HG02973 (cell line): ENCODE measurements around the gene ANO9.
"Not testable (repeated sequence)": the region's sequence is repeated elsewhere in the genome, so short reads cannot be mapped to it uniquely, and the experiment has no call there.

Experiments used
- ATAC-seq: cut with Tn5 transposase; IDR thresholded peaks from one replicate; pipeline ENCODE4 v1.9.1; 2021; ENCODE audit warnings: moderate library complexity; ENCODE audit not compliant: unreplicated experiment

ANO9 gene

DNA sequence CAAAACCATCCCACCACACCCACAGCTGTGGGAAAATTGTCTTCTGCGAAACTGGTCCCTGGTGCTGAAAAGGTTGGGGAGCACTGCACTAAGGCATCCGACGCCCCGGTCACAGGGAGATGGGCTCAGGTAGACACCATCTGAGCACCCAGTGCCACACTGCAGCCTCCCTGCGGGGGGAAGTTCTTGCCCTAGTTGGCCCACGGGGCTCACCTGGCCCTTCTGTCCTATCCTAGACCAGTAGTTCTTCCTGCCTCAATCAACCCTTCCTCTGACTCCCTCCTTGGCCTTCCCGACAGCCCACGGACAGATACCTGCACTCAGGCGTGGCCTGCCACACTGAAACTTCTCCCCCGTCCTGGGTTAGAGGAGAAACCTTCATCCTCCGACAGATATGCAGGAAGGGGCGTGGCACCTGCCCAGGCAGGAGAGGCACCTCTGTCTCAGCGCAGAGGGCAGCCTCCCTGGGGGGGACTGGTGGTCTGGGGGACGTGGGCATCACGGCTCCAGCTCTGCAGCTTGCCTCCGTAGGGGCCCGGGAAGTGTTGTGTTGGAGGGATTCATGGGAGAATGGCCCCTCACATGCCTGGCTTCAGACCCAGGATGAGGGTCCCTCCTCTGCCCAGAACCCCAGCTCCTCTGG, 4.5 kb downstream of the ANO9 start:
- no peak for ATAC-seq

DNA sequence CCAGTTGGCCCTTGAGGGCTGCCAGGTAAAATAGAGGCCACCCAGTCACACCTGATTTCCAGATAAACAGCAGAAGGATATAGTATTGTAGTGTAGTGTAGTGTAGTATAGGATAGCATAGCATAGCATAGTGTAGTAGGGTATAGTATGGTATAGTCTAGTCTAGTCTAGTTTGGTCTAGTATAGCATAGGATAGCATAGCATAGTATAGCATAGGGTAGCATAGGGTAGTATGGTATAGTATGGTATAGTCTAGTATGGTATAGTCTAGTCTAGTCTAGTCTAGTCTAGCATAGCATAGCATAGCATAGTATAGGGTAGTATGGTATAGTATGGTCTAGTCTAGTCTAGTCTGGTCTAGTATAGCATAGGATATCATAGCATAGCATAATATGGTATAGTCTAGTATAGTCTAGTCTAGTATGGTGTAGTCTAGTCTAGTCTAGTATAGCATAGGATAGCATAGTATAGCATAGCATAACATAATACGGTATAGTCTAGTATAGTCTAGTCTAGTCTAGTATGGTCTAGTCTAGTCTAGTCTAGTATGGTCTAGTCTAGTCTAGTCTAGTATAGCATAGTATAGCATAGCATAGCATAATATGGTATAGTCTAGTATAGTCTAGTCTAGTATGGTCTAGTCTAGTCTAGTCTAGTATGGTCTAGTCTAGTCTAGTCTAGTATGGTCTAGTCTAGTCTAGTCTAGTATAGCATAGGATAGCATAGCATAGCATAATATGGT, 6.6 kb downstream of the ANO9 start:
- ATAC-seq, result not testable (repeated sequence)

DNA sequence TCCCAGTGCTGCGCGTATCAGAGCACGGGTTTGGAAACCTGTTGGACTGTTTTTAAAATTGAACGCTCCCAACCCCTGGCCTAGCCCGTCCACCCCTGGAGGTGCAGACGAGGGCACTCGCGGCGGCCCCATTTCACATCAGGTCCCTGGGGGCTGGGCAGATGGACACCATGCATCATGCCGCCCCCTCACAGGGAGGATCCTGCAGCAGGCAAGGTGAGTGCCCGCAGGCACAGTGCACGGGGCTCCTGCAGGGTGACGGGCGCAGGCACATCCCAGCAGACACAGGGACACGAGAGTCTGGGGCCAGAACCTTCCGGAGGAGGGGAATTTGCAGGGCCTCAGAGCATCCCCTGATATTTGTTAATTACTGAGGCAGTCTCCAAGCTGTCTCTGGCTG, 7.3 kb downstream of the ANO9 start:
- ATAC-seq, result no peak

DNA sequence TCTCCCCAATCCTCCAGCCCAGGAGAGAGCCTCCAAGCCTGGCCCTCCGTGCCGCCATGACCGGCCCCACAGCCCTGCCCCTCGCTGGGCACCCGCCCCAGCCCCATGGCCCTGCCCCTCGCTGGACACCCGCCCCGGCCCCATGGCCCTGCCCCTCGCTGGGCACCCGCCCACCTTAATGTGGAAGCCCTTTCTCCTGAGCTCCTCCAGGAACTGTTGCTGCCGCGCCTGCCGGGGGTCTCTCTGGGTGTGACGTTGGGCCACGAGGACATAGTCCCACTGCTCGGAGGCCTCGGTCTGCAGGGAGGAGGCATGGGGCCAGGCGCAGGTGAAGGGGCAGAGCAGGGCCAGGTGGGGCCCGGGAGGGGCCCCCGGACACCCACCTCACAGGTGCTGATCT, 8.2 kb downstream of the ANO9 start:
- ATAC-seq, result no peak

DNA sequence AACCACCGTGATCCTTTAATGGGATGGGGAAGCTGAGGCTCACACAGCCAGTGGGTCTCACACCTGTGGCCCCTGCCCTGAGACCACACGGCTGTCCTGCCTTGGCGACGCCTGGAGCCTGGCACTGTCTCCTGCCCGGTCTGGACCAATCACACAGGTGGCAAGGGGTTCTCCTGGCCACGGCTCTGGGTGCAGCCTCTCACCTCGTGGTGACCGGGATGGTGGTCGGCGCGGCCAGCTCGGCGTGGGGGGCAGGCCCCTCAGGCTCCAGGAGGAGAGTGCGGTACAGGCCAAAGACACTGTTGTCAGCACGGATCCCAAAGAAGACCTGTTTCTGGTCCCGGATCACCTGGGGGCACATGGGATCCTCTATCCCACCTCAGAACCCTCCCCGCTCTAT, 8.7 kb downstream of the ANO9 start:
- ATAC-seq, result no peak

DNA sequence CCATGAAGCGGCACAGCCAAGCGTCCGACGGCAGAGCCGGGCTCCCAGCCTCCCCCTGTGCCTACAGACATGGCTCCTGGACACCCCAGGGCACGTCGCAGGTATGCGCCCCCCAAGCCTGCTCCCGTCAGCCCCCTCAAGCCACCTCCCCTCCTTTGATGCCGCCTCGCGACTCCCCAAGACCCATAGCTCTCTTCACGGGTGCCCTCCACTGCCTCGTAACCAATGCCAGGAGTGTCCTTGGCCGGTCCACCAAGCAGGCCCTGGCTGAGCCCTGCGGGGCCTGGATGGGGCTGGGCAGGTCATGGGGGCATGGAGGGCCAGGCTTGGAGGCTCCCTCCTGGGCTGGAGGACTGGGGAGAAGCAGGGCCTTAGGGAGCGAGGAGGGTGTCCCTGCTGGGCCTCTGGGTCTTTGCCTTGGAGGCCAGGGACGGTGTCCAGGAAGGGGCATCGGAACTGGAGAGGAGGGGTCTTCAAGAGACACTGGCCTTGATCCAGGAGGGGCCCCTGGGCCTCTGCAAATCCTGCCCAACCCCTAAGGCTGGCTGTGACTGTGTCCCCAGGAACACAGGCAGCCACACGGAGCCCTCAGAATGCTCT, 9.2 kb downstream of the ANO9 start:
- ATAC-seq, result no peak

DNA sequence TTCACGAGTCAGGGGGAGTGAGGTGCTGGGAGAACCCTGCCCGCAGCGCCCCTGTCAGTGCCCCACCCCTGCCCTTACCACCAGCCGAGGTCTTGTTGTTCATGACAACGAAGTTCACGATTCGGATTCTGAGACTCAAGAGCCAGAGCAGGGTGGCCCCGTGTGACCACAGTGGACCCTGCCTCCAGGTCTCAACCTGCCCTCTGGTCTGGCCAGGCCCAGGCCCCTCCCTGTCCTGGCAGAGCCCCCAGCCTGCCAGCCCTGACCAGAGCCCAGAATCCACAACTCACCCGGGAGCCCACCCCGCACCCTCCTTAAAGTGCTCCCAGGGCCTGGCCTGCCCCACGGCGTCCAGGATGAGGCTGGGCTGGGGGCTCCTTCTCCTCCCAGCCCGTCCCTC, 9.9 kb downstream of the ANO9 start:
- ATAC-seq, result no peak

DNA sequence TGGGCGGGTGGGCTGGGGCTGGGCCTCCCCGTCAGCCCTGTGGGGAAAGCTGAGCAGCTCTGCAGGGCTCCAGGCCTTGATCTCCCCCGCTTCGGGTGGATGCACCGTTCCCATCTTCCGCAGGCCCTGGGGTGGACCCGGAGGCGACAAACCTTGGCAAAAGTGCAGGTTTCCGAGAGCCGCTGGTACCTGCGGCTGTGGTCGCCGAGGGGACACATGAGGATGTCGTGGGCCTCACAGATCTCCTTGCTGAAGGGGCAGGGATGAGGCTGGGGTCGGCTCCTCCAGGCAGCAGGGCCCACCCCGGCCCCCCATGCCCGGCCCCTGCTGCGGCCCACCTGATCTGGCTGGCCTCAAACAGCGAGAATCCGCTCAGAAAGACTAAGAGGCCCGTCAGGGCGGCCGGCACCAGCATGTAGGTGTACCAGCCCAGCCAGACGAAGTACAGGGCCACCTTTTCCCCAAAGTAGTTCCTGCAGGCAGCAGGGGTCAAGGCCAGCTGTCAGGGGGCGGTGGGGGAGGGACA, 11.8 kb downstream of the ANO9 start:
- ATAC-seq, result no peak

DNA sequence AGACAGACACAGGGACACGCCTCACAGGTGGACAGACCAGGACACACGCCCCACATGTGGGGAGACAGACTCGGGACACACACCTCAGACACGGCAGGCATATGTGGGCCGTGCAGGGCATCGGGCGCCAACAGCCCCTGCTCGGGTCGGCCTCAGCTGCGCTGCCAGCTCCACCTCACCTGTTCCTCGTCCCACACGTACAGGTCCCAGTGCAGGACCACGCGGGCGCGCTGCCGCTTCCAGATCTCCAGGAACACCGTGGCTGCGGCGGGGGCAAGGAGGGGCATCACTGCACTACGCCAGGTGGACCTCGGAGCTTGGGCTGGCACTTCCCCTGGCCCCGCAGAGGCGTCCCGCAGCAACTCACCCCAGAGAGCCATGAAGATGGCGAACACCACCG, 12.4 kb downstream of the ANO9 start:
- no peak for ATAC-seq

DNA sequence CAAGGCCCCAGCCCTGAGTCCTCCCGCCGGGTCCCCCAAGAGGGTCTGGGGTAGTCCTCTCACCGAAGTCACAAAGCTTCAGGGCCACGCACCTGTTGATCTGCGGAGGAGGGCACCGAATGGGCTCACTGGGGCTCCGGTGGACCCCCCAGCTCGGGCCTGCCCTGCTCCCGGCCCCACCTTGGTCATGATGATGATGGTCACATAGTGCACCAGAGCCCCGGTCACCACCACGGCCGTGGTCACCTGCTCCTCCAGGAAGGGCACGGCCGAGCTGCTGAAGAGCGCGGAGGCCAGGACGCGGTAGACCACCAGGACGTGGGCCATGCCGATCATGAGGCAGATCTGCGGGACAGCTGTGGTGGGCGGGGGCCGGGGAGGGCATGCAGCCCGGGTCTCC, 13.5 kb downstream of the ANO9 start:
- no peak for ATAC-seq

DNA sequence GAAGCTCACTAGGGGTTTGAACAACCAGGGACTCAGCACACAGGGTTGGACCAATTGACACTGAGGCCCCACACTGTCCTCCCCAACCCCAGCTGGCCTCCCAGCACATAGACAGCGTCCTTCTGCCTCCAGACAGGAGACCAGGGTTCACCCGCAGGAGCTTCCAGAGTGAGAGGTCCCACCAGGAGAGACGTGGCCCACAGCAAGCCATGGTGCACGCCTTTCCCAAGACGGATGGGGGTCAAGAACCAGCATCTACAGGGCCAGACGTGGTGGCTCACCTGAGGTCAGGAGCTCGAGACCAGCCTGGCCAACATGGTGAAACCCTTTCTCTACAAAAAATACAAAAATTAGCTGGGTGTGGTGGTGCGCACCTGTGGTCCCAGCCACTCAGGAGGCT, 15.0 kb downstream of the ANO9 start:
- no peak for ATAC-seq

DNA sequence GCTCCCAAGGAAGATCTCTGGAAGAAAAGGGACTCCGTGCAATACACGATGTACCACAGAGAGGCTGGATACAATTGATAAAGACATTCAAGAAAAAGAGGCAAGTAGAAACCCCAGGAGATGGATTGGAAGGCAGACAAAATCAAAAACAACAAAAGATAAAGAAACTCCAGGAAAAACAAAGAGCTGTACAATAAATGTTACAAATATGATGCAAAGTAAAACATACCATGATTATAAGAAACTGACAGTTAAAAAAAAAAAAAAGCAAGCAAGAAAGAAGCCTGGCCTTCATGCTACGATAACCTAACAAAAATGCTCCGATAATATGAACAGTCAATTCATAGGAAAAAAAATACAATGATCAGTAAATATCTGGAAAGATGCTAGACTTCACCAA, 16.5 kb downstream of the ANO9 start:
- ATAC-seq, result no peak

DNA sequence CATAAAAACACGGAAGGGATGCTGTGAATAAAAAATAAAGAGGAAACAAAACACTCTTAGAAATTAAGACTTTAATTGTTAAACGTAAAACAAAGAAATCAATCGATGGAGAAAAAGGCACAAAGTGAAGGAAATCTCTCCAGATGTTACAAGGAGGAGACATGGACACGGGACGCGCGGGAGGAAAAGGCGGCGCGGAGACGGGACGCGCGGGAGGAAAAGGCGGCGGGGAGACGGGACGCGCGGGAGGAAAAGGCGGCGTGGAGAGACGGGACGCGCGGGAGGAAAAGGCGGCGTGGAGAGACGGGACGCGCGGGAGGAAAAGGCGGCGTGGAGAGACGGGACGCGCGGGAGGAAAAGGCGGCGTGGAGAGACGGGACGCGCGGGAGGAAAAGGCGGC, 17.0 kb downstream of the ANO9 start:
- not testable (repeated sequence) for ATAC-seq

DNA sequence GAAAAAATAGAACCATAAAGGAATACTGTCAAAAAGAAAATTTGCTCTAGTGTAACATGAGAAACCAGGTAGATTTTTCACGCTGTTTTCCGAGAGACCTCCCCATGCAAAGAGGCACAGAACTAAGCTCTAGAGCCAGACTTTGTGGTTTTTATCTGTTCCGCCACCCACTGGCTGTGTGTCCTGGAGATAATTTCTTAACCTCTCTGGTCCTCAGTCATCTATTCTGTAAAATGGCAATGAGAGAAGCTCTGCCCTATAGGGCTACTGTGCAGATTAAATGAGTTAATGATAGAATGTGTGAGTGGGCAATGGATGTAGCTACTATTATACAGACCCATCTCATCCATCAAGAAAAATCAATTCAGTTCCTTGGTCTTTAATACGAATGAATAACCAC, 17.6 kb downstream of the ANO9 start:
- no peak for ATAC-seq

DNA sequence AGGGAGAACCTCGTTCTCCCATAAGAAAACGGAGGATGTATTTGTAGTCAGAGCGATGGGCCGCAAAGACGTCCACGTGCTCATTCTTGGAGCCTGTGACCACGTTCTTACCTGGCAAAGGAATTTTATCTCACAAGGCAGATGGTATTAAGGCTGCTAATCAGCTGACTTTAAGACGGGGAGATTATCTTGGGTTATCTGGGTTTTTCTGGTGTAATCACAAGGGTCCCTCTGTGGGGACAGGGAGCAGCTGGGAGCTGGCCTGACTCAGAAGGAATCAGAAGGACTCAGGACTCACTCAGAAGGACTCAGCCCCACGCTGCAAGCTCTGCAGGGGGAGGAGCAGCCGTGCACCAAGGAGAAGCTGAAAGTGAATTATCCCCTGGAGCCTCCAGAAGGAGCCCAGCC, 19.6 kb downstream of the ANO9 start:
- no peak for ATAC-seq

DNA sequence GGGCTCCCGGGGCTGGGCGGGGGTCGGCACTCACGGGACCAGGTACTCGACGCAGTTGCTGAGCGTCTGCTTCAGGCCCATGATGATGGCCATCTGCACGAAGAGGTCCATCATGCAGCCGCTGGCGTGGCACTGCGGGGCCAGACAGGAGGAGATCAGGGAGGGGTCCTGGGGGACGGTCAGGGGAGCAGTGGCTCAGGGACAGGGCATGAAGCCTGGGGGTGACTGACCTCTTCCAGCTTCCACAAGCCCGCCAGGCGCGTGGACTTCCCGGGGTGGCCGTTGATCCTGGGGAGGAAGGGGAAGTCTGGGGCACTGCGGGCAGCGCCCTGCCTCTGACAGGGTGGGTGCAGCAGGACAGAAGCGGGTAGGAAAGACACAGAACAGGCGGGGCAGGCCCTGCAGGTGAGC, 20.9 kb downstream of the ANO9 start:
- ATAC-seq, result no peak

DNA sequence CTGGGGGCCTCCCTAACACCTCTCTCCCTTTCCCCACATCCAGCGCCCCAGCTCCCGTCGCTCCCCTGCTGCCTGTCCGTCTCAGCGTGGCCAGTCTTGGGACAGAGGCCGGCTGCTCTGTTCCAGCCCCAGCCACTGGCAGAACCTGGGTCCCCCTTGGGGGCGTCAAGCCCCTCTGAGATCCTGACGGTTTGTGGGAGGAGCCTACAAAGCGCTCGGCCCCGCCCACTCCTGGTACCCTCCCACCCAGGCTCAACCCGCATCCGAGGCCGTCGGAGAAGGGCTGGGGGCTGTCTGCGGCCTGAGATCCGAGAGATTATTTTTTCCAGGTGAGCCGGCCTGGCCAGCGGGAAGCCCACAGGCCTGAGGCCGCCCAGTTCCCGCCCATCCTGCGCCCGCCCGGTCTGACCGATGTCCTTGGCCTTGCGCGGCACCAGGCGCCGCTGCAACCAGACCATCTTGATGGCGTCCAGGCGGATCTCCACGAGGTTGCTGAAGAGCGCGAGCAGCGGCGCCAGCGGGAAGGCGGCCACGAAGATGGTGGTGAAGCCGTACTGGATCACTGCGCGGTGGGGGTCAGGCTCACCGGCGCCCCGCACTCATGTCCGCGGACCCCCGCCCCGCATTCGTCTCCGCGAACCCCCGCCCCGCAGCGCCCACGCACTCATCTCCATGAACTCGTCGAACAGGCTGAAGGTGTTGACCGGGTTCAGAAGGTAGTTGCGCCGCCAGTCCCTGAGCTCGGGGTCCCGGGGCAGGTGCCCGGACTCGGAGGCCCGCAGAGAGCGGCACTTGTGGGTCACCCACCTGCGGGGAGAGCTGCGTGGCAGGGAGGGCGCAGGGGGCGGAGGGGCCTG, 21.5 kb downstream of the ANO9 start:
- ATAC-seq, result no peak

DNA sequence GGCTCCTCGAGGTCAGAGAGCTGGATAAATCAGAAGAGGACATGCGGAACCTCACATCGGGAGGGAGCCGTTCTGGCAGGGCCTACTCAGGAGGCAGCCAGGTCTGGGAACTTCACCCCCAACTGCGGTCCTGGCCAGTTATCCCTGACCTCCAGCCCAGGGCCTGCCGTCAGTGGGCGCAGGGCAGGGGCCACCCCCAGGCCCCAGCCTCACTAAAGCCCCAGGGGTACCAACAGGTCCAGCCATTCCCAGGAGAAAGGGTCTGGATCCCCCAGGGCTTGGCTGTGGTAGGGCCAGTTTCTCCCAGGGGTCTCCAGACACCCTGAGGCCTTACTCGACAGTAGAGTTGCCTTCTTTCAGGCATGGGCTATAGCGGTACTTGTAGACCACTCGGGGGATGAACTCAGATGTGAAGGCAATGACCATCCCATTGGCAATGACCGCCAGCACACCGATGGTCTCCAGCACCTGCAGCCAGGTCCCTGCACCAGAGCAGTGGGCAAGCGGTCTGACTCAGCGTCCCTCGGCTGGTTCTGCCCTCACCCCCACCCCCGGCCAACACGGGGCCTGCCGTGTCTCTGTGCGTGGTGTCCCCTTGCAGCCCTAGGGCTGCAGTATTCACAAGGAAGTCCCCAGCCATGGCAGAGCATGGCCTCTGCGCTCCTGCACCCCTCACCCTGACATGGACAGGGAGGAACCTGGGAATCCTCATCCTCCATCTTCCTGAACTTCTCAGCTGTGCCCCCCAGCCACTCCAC, 22.4 kb downstream of the ANO9 start:
- ATAC-seq, result no peak

DNA sequence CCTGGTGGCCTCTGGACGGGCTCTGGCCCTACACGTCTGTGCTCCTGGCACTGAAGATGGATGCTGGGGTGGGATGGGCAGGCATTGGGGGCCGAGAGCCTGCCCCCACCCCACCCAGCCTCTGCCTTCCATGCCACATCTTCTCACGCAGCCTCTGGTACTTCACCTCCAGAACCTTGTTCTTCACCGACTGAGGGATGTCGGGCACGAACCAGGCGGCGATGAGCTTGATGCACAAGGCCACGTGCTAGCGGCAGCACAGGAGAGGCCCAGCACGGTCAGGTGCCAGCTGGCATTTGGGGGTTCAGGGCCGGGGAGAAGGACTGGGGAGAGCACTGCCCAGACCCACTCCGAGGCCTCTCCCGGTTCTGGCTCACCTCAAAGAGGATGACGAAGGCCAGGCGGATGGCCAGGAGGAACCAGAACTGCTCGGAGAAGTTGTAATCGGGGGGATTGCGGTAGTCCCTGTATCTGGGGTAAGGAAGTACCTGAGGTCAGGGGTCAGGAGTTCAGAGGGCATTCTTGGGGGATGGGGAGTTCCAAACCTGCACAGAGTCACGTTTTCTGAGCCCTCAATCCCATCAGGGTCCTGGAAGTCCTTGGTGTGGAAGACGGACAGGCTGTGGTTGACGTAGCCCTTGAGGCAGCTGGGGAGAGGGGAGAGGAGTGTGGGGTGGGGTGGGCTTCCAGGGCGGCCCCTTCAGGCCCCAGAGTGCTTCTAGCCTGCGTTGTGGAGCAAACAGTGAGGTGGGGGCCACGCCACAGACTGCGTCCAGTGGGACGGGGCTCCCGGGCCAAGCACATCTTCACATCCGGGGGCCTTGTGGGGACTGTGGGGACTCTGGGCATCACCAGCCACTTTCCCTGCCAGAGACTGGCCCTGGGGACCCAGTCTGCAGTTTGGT, 23.2 kb downstream of the ANO9 start:
- ATAC-seq, result no peak
